ENCODE data around the gene PPP2R2D.

DNA sequence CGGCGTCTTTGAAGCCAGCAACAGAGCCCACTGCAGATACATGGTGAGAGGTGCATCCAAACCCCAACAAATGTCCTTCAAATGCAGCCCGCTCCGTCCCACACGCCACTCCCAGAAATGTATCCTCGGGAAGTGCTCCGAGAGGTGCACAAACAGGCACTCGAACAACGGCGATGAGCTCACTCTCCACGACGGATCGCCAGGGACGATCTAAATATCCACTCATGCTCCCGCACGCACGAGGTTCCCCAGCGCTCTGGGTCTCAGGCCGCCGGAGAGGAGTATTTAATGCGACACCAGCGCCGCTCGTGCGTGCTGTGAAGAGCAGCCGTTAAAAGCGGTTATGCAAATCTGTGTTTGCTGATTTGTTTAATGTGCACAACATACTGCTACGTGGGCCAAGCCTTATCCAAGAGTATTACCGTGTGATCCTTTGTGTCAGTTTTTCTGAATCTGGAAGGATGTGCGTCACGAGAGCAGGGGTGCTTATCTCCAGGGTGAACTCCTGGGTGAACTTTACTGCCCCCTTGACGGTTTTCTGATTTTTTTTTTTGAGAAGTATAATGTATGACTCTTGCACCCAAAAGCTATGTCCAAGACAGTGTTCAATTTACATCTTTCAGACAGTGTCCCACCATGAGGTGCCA is 48.5 kb upstream of the PPP2R2D start:
- TF ChIP-seq, protein P1, sequence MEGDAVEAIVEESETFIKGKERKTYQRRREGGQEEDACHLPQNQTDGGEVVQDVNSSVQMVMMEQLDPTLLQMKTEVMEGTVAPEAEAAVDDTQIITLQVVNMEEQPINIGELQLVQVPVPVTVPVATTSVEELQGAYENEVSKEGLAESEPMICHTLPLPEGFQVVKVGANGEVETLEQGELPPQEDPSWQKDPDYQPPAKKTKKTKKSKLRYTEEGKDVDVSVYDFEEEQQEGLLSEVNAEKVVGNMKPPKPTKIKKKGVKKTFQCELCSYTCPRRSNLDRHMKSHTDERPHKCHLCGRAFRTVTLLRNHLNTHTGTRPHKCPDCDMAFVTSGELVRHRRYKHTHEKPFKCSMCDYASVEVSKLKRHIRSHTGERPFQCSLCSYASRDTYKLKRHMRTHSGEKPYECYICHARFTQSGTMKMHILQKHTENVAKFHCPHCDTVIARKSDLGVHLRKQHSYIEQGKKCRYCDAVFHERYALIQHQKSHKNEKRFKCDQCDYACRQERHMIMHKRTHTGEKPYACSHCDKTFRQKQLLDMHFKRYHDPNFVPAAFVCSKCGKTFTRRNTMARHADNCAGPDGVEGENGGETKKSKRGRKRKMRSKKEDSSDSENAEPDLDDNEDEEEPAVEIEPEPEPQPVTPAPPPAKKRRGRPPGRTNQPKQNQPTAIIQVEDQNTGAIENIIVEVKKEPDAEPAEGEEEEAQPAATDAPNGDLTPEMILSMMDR (conservative IDR thresholded peaks at IDR 0.05; ENCODE audit: low read depth, low read length) = no peak
- TF ChIP-seq EZH2 (IDR thresholded peaks at IDR 0.05; ENCODE audit: low read length, unreplicated experiment) (no peak), EZH2phosphoT487 (IDR thresholded peaks at IDR 0.05; ENCODE audit: borderline replicate concordance, low read length) (no peak)

All from PC-3 (cell line).